Neural cell (in vitro differentiated cells): ENCODE measurements around the gene SCGN.

ENCODE experiments used
- CTCF ChIP-seq: fragments of 450-650 bp; IDR thresholded peaks from 2 replicates; pipeline ENCODE4 v1.5.1; 2014; ENCODE audit warnings: antibody characterized with exemption, mild to moderate bottlenecking, moderate library complexity; ENCODE audit not compliant: poor library complexity, severe bottlenecking
- EP300 ChIP-seq: fragments of 450-650 bp; conservative IDR thresholded peaks from 2 replicates; pipeline ENCODE4 v1.6.1; 2014; ENCODE audit warnings: antibody characterized with exemption, mild to moderate bottlenecking, moderate library complexity; ENCODE audit not compliant: poor library complexity, severe bottlenecking
- POLR2AphosphoS5 ChIP-seq: IDR thresholded peaks from 2 replicates; pipeline ENCODE4 v1.6.1; 2012
- SMC3 ChIP-seq: fragments of 450-650 bp; conservative IDR thresholded peaks from 2 replicates; pipeline ENCODE4 v1.6.1; 2014; ENCODE audit warnings: antibody characterized with exemption, mild to moderate bottlenecking, moderate library complexity; ENCODE audit not compliant: poor library complexity
- TAF1 ChIP-seq: IDR thresholded peaks from 2 replicates; pipeline ENCODE4 v1.6.1; 2012; ENCODE audit warnings: low read depth
- TF ChIP-seq, protein P1 (sequence below): IDR thresholded peaks from 2 replicates; pipeline ENCODE4 v1.6.1; 2012; ENCODE audit warnings: borderline replicate concordance

DNA sequence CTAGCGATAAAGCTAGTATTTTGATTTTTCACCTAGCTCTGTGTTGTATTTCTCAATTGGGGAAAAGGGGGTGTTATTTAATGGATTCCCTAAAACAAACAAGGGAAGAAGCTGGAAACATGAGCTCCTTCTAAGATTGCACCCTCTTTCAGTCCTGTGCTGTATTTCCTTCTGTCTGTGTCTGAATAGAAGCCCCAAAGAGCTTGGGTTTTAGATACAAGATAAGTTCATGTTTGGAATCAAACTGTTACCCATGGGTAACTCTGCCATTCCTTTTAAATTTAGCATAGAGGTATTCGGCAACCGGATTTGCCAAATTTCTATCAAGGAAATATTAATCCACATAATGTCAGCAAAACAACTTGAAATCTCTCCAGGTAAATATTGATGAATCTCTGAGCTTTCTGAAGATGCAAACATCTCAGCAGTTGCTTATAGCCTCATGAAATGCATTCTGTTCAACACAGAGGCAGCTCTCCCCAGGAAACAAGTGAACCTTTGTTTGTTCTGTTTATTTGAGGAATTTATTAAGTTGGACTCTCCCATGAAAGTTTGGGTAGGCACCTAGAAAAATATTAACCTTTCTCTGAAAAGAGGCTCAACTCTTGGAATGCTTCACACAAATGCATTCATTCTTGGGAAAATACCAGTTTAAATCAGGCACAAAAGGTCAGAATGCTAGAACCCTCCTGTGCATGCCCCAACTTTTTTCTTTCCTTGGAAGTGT, 9.9 kb upstream of the SCGN start:
- TF ChIP-seq CTCF (no peak), TAF1 (no peak), POLR2AphosphoS5 (no peak), EP300 (no peak), SMC3 (no peak)
- TF ChIP-seq, protein P1, sequence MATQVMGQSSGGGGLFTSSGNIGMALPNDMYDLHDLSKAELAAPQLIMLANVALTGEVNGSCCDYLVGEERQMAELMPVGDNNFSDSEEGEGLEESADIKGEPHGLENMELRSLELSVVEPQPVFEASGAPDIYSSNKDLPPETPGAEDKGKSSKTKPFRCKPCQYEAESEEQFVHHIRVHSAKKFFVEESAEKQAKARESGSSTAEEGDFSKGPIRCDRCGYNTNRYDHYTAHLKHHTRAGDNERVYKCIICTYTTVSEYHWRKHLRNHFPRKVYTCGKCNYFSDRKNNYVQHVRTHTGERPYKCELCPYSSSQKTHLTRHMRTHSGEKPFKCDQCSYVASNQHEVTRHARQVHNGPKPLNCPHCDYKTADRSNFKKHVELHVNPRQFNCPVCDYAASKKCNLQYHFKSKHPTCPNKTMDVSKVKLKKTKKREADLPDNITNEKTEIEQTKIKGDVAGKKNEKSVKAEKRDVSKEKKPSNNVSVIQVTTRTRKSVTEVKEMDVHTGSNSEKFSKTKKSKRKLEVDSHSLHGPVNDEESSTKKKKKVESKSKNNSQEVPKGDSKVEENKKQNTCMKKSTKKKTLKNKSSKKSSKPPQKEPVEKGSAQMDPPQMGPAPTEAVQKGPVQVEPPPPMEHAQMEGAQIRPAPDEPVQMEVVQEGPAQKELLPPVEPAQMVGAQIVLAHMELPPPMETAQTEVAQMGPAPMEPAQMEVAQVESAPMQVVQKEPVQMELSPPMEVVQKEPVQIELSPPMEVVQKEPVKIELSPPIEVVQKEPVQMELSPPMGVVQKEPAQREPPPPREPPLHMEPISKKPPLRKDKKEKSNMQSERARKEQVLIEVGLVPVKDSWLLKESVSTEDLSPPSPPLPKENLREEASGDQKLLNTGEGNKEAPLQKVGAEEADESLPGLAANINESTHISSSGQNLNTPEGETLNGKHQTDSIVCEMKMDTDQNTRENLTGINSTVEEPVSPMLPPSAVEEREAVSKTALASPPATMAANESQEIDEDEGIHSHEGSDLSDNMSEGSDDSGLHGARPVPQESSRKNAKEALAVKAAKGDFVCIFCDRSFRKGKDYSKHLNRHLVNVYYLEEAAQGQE, result no peak
